Naive thymus-derived CD8-positive, alpha-beta T cell (primary cell): Measurements from ENCODE around the gene FOXK2. TPM values are rescaled to one million over a fixed set of nuclear protein-coding genes. Genes with fewer than 3 reads are reported as not detected.
A peak's percentile ranks its signal among the peaks of the same experiment; 100 is the strongest.

Source experiments
- ATAC-seq, 2 donors: fragments of 150-1000 bp; cut with Tn5 transposase in 1 of 2; sonication (Bioruptor Pico), chemical (Tn5 transposase) in 1 of 2; 1 replicate in 1 of 2; 2 replicates in 1 of 2; pipeline ENCODE4 v1.10.0; 2021; ENCODE audit warnings: mild to moderate bottlenecking in 2 of 2, moderate library complexity in 2 of 2
- POLR2A ChIA-PET: fragments of 350-600 bp; sonication (Branson Sonifier 250); formaldehyde crosslinking; loops from one replicate; lab custom pipeline; 2021; ENCODE audit warnings: antibody characterized with exemption; lab: Charles Lee
- DNase-seq, 10 donors: peaks; one replicate each; pipeline versions ENCODE4 v3.0.0 to v3.0.0-alpha.2; 2020 to 2022
- H3K27ac Mint-ChIP-seq, 10 donors: one replicate each; pipeline ENCODE4 v1.8.0; 2020 to 2022; ENCODE audit warnings: mild to moderate bottlenecking in 10 of 10, mixed read lengths in 10 of 10, moderate library complexity in 4 of 10, inconsistent platforms in 1 of 10
- H3K27me3 Mint-ChIP-seq, 5 donors: one replicate each; pipeline ENCODE4 v1.8.0; 2021 to 2022; ENCODE audit warnings: mixed read lengths in 5 of 5
- H3K36me3 Mint-ChIP-seq, 3 donors: one replicate each; pipeline ENCODE4 v1.8.0; 2020 to 2022; ENCODE audit warnings: mixed read lengths in 3 of 3, mild to moderate bottlenecking in 2 of 3, inconsistent platforms in 1 of 3
- H3K4me1 Mint-ChIP-seq, 4 donors: one replicate each; pipeline ENCODE4 v1.8.0; 2021 to 2022; ENCODE audit warnings: mixed read lengths in 4 of 4
- H3K4me3 Mint-ChIP-seq, 10 donors: one replicate each; pipeline ENCODE4 v1.8.0; 2020 to 2022; ENCODE audit warnings: mild to moderate bottlenecking in 10 of 10, mixed read lengths in 10 of 10, moderate library complexity in 6 of 10, inconsistent platforms in 1 of 10
- H3K9me3 Mint-ChIP-seq, 9 donors: one replicate each; pipeline ENCODE4 v1.8.0; 2020 to 2022; ENCODE audit warnings: mixed read lengths in 9 of 9, mild to moderate bottlenecking in 3 of 9, inconsistent platforms in 1 of 9, moderate library complexity in 1 of 9
- polyA plus RNA-seq, 3 donors: library from polyadenylated mRNA; unstranded; fragments of 300-500 nt; fragmentation: Illumina TruSeq; gene quantifications; one replicate each; pipeline ENCODE4 v1.2.3, GENCODE V29; 2021
- total RNA-seq, 8 experiments: library from RNA in 2 of 8; stranded (reverse) in 2 of 8; gene quantifications; one replicate each; pipeline ENCODE4 v1.2.3 and lab custom pipeline; 2021 to 2026

The FOXK2 gene
- total and polyA plus RNA-seq, 5 experiments from 2014 or later, result 3.2 to 58.4 (median 5.7) TPM

GRCh38 chr17:82630212-82630611 lies 110.7 kb downstream of the FOXK2 start:
- DNase-seq (no peak), ATAC-seq (no peak)
- POLR2A ChIA-PET, result no interaction called here
- H3K27me3 Mint-ChIP-seq, result no peaks in the 10 kb centered on the region
- H3K4me1 Mint-ChIP-seq, result peaks cover 7 to 25% (median 18%) of the 10 kb centered on the region in 4 donors
- H3K4me3 Mint-ChIP-seq, result no peak overlapping the region
- H3K36me3 Mint-ChIP-seq, result peaks cover 0 to 73% (median 7%) of the 10 kb centered on the region in 3 donors
- peak overlapping the region in 1 of 10 donors; percentile 10 for H3K27ac Mint-ChIP-seq
- H3K9me3 Mint-ChIP-seq, result no peaks in the 10 kb centered on the region

- Mint-ChIP-seq H3K27me3 (no peaks in the 10 kb centered on the region), H3K4me1 (peaks cover 12 to 29% (median 21%) of the 10 kb centered on the region in 4 donors), H3K36me3 (peaks cover 2 to 68% (median 11%) of the 10 kb centered on the region in 3 donors), H3K4me3 (no peak overlapping the region), H3K27ac (no peak overlapping the region), H3K9me3 (peaks cover 0 to 4% (median 0%) of the 10 kb centered on the region in 9 donors)
- DNase-seq, result no peak
- no peak for ATAC-seq
- POLR2A ChIA-PET, result no interaction called here
Measured at GRCh38 chr17:82631544-82631943, 112.0 kb downstream of the FOXK2 start.

DNA sequence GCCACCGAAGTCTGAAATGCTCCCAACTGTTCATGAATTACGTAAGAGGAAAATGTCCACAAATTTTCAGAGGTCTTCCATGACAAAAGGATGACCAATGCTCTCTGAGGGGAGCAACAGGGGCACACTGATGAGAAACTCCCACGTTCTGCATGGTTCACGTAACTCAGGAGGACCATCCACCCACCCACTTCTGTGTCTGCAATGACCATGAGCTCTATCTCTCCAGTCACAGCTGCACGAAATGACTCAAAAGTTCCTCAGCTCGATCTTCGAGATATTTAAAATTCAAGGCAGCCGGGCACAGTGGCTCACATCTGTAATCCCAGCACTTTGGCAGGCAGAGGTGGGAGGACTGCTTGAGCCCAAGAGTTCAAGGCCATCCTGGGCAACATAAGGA lies 112.9 kb downstream of the FOXK2 start:
- peaks cover 19 to 35% (median 27%) of the 10 kb centered on the region in 4 donors for H3K4me1 Mint-ChIP-seq
- DNase-seq (no peak), ATAC-seq (no peak)
- peaks cover 10 to 68% (median 20%) of the 10 kb centered on the region in 3 donors for H3K36me3 Mint-ChIP-seq
- no peaks in the 10 kb centered on the region for H3K27me3 Mint-ChIP-seq
- H3K4me3 Mint-ChIP-seq, result no peak overlapping the region
- POLR2A ChIA-PET, result no interaction called here
- peaks cover 0 to 8% (median 0%) of the 10 kb centered on the region in 9 donors for H3K9me3 Mint-ChIP-seq
- H3K27ac Mint-ChIP-seq, result peak overlapping the region in 1 of 10 donors; percentile 64

- Mint-ChIP-seq H3K27me3 (no peaks in the 10 kb centered on the region), H3K27ac (peak overlapping the region in 1 of 10 donors; percentile 64), H3K36me3 (peaks cover 11 to 65% (median 23%) of the 10 kb centered on the region in 3 donors)
Measured at GRCh38 chr17:82633343-82633742, 113.8 kb downstream of the FOXK2 start.

GRCh38 chr17:82636626-82637598 lies 117.4 kb downstream of the FOXK2 start:
- peaks cover 11 to 73% (median 22%) of the 10 kb centered on the region in 3 donors for H3K36me3 Mint-ChIP-seq
- H3K4me3 Mint-ChIP-seq, result peak overlapping the region in 3 of 10 donors; percentile 16 to 23 (median 22)
- POLR2A ChIA-PET, result interaction anchor here (0.6 to 0.7 kb wide), 2 partner anchors 90 to 297 kb away, joined by 3 read pairs; no protein-coding TSS in a partner anchor
- H3K27ac Mint-ChIP-seq, result peak overlapping the region in 3 of 10 donors; percentile 46 to 68 (median 52)
- no peaks in the 10 kb centered on the region for H3K27me3 Mint-ChIP-seq
- peaks cover 22 to 59% (median 37%) of the 10 kb centered on the region in 4 donors for H3K4me1 Mint-ChIP-seq
- DNase-seq (no peak), ATAC-seq (peak in 1 of 2 donors; percentile 36)
- peaks cover 0 to 8% (median 0%) of the 10 kb centered on the region in 9 donors for H3K9me3 Mint-ChIP-seq

More at GRCh38 chr17:82633343-82633742, 113.8 kb downstream of the FOXK2 start:
- H3K4me3 Mint-ChIP-seq, result no peak overlapping the region
- ATAC-seq (no peak), DNase-seq (no peak)
- POLR2A ChIA-PET, result no interaction called here
- peaks cover 16 to 40% (median 29%) of the 10 kb centered on the region in 4 donors for H3K4me1 Mint-ChIP-seq
- peaks cover 0 to 8% (median 0%) of the 10 kb centered on the region in 9 donors for H3K9me3 Mint-ChIP-seq

DNA sequence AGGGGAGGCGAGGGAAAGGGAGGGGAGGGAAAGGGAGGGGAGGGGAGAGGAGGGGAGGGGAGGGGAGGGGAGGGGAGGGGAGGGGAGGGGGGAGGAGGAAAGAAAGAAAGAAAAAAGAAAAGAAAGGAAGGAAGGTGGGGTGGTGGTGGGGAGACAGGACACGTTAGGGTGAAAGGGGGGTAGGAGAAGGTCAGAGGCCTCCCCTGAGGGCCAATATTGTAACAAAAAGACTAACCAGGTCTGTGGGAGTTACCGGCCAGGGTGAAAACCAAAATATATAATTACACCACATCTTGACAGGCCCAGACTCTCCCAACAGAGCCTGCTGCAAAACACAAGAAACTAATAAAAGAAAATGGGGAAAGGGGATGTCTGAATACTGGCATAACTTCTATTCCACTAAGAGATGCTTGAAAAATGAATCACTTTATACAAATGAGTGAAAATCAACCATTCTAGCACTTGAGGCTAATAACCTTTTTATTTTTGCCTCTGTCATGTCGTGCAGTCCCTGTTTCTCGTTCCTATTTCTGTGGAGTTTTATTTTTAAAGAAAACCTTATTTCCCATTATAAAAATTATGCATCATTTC lies 118.7 kb downstream of the FOXK2 start:
- POLR2A ChIA-PET, result no interaction called here
- Mint-ChIP-seq H3K4me1 (peaks cover 25 to 63% (median 40%) of the 10 kb centered on the region in 4 donors), H3K27ac (peak overlapping the region in 1 of 10 donors; percentile 69), H3K9me3 (peaks cover 0 to 8% (median 0%) of the 10 kb centered on the region in 9 donors), H3K4me3 (no peak overlapping the region), H3K27me3 (no peaks in the 10 kb centered on the region), H3K36me3 (peaks cover 11 to 77% (median 30%) of the 10 kb centered on the region in 3 donors)
- DNase-seq, result no peak
- ATAC-seq, result no peak

- peak overlapping the region in 2 of 10 donors; percentile 34 to 63 for H3K27ac Mint-ChIP-seq
- H3K36me3 Mint-ChIP-seq, result peaks cover 11 to 79% (median 34%) of the 10 kb centered on the region in 3 donors
- peaks cover 0 to 8% (median 0%) of the 10 kb centered on the region in 9 donors for H3K9me3 Mint-ChIP-seq
- POLR2A ChIA-PET, result no interaction called here
- peak overlapping the region in 1 of 10 donors; percentile 36 for H3K4me3 Mint-ChIP-seq
- no peak for ATAC-seq
- H3K27me3 Mint-ChIP-seq, result no peaks in the 10 kb centered on the region
- peaks cover 29 to 67% (median 41%) of the 10 kb centered on the region in 4 donors for H3K4me1 Mint-ChIP-seq
- no peak for DNase-seq
Measured at GRCh38 chr17:82639628-82640027, 120.1 kb downstream of the FOXK2 start.

GRCh38 chr17:82640036-82640435 lies 120.5 kb downstream of the FOXK2 start:
- ATAC-seq (no peak), DNase-seq (no peak)
- peak overlapping the region in 1 of 10 donors; percentile 36 for H3K4me3 Mint-ChIP-seq
- POLR2A ChIA-PET, result no interaction called here
- peaks cover 0 to 8% (median 0%) of the 10 kb centered on the region in 9 donors for H3K9me3 Mint-ChIP-seq
- peaks cover 26 to 69% (median 39%) of the 10 kb centered on the region in 4 donors for H3K4me1 Mint-ChIP-seq
- no peaks in the 10 kb centered on the region for H3K27me3 Mint-ChIP-seq
- H3K36me3 Mint-ChIP-seq, result peaks cover 11 to 79% (median 34%) of the 10 kb centered on the region in 3 donors
- H3K27ac Mint-ChIP-seq, result peak overlapping the region in 1 of 10 donors; percentile 63

DNA sequence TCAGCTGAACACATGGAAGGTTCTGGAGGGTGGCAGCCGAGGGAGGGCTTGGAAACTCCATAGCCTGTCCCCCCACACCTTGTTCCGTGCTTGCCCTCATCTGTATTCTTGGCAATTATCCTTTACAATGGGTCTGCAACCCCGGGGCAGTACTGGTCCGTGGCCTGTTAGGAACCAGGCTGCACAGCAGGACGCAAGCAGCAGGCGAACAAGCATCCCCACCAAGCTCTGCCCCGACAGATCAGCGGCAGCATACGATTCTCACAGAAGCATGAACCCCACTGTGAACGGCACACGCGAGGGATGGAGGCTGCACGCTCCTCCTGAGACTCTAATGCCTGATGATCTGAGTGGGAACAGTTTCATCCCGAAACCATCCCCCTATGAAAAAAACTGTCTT lies 122.5 kb downstream of the FOXK2 start:
- Mint-ChIP-seq H3K4me3 (peak overlapping the region in 1 of 10 donors; percentile 14), H3K36me3 (peaks cover 6 to 78% (median 25%) of the 10 kb centered on the region in 3 donors), H3K9me3 (peaks cover 0 to under 1% (median 0%) of the 10 kb centered on the region in 9 donors), H3K4me1 (peaks cover 22 to 80% (median 48%) of the 10 kb centered on the region in 4 donors), H3K27ac (peak overlapping the region in 1 of 10 donors; percentile 81), H3K27me3 (no peaks in the 10 kb centered on the region)
- ATAC-seq (no peak), DNase-seq (no peak)
- POLR2A ChIA-PET, result no interaction called here

GRCh38 chr17:82644148-82644547 lies 124.6 kb downstream of the FOXK2 start:
- H3K4me1 Mint-ChIP-seq, result peaks cover 21 to 62% (median 39%) of the 10 kb centered on the region in 4 donors

GRCh38 chr17:82645516-82645915 lies 126.0 kb downstream of the FOXK2 start:
- peak overlapping the region in 4 of 10 donors; percentile 11 to 84 (median 30) for H3K27ac Mint-ChIP-seq
- H3K36me3 Mint-ChIP-seq, result peaks cover 0 to 51% (median 13%) of the 10 kb centered on the region in 3 donors
- peak overlapping the region; percentile 19 to 92 (median 72) for H3K4me3 Mint-ChIP-seq
- H3K9me3 Mint-ChIP-seq, result no peaks in the 10 kb centered on the region
- H3K4me1 Mint-ChIP-seq, result peaks cover 15 to 52% (median 35%) of the 10 kb centered on the region in 4 donors
- no peak for ATAC-seq
- H3K27me3 Mint-ChIP-seq, result no peaks in the 10 kb centered on the region
- DNase-seq, result no peak
- POLR2A ChIA-PET, result interaction anchor here (0.6 to 0.7 kb wide), 2 partner anchors 105 to 233 kb away, joined by 3 read pairs; no protein-coding TSS in a partner anchor

More at GRCh38 chr17:82644148-82644547, 124.6 kb downstream of the FOXK2 start:
- no peak for DNase-seq
- Mint-ChIP-seq H3K4me3 (peak overlapping the region in 1 of 10 donors; percentile 19), H3K27me3 (no peaks in the 10 kb centered on the region), H3K27ac (no peak overlapping the region), H3K36me3 (peaks cover 0 to 65% (median 16%) of the 10 kb centered on the region in 3 donors), H3K9me3 (no peaks in the 10 kb centered on the region)
- POLR2A ChIA-PET, result no interaction called here
- ATAC-seq, result no peak
